Measurements from ENCODE around the gene SIAH2.
A peak's percentile ranks its signal among the peaks of the same experiment; 100 is the strongest.

Gene SIAH2

GRCh38 chr3:150736316-150736719 lies 26.7 kb downstream of the SIAH2 start:
- DNase-seq (ENCODE audit: low spot score) (no peak), FAIRE-seq (no peak)

GRCh38 chr3:150734795-150735119 lies 28.2 kb downstream of the SIAH2 start:
- FAIRE-seq (no peak), DNase-seq (ENCODE audit: low spot score) (no peak)

GRCh38 chr3:150733936-150734794 lies 28.8 kb downstream of the SIAH2 start:
- FAIRE-seq (no peak), DNase-seq (ENCODE audit: low spot score) (no peak)

GRCh38 chr3:150733373-150733935 lies 29.5 kb downstream of the SIAH2 start:
- no peak for FAIRE-seq
- no peak for DNase-seq (ENCODE audit: low spot score)

GRCh38 chr3:150729682-150730360 lies 33.1 kb downstream of the SIAH2 start:
- no peak for FAIRE-seq
- DNase-seq (ENCODE audit: low spot score): no peak

GRCh38 chr3:150727653-150728502 lies 35.1 kb downstream of the SIAH2 start:
- FAIRE-seq (no peak), DNase-seq (ENCODE audit: low spot score) (no peak)

GRCh38 chr3:150725548-150725947 lies 37.4 kb downstream of the SIAH2 start:
- FAIRE-seq (no peak), DNase-seq (ENCODE audit: low spot score) (no peak)

- FAIRE-seq: no peak
- no peak for DNase-seq (ENCODE audit: low spot score)
These were observed 39.0 kb downstream of the SIAH2 start for GRCh38 chr3:150723946-150724345.

- DNase-seq (ENCODE audit: low spot score) (no peak), FAIRE-seq (no peak)
These were observed 40.7 kb downstream of the SIAH2 start for GRCh38 chr3:150722267-150722666.

GRCh38 chr3:150721285-150722130 lies 41.5 kb downstream of the SIAH2 start:
- DNase-seq (ENCODE audit: low spot score) (peak; percentile 67), FAIRE-seq (peak; percentile 76)

GRCh38 chr3:150720444-150720843 lies 42.5 kb downstream of the SIAH2 start:
- DNase-seq (ENCODE audit: low spot score): no peak
- no peak for FAIRE-seq

- no peak for DNase-seq (ENCODE audit: low spot score)
- no peak for FAIRE-seq
These were observed 52.9 kb downstream of the SIAH2 start for GRCh38 chr3:150710097-150710496.

GRCh38 chr3:150703756-150704344 lies 59.1 kb downstream of the SIAH2 start, which contains the start of gene ERICH6:
ERICH6 (minus strand) TSS chr3:150703920; CDS start chr3:150703898, 22 bp downstream.
- FAIRE-seq (peak; percentile 40), DNase-seq (ENCODE audit: low spot score) (peak; percentile 79)

GRCh38 chr3:150703299-150703755 lies 59.6 kb downstream of the SIAH2 start:
- FAIRE-seq: no peak
- no peak for DNase-seq (ENCODE audit: low spot score)

GRCh38 chr3:150699068-150699639 lies 63.8 kb downstream of the SIAH2 start:
- FAIRE-seq (no peak), DNase-seq (ENCODE audit: low spot score) (no peak)

GRCh38 chr3:150697646-150698045 lies 65.3 kb downstream of the SIAH2 start:
- no peak for FAIRE-seq
- DNase-seq (ENCODE audit: low spot score): no peak

GRCh38 chr3:150691414-150692040 lies 71.4 kb downstream of the SIAH2 start:
- DNase-seq (ENCODE audit: low spot score) (no peak), FAIRE-seq (no peak)

All from RCC 7860 (cell line).